GM18858 (cell line): Measurements from ENCODE around the gene CLSTN2.

Source experiments
- ATAC-seq: cut with Tn5 transposase; IDR thresholded peaks from one replicate; pipeline ENCODE4 v1.9.1; 2021; ENCODE audit not compliant: unreplicated experiment

CLSTN2 gene

GRCh38 chr3:140273542-140274195, 338.7 kb downstream of the CLSTN2 start:
- ATAC-seq, result no peak

GRCh38 chr3:140274429-140274828, 339.4 kb downstream of the CLSTN2 start:
- no peak for ATAC-seq

GRCh38 chr3:140276703-140277102, 341.7 kb downstream of the CLSTN2 start:
- ATAC-seq, result no peak

- ATAC-seq, result no peak
These were observed 342.9 kb downstream of the CLSTN2 start for GRCh38 chr3:140277886-140278285.

- ATAC-seq, result no peak
These were observed 349.4 kb downstream of the CLSTN2 start for GRCh38 chr3:140284372-140284771.

GRCh38 chr3:140285380-140285779, 350.4 kb downstream of the CLSTN2 start:
- no peak for ATAC-seq

GRCh38 chr3:140288595-140288994, 353.6 kb downstream of the CLSTN2 start:
- no peak for ATAC-seq

- no peak for ATAC-seq
These were observed 355.1 kb downstream of the CLSTN2 start for GRCh38 chr3:140290105-140290504.

- ATAC-seq, result no peak
These were observed 357.2 kb downstream of the CLSTN2 start for GRCh38 chr3:140292170-140292569.

GRCh38 chr3:140292684-140293083, 357.7 kb downstream of the CLSTN2 start:
- ATAC-seq, result no peak

- no peak for ATAC-seq
These were observed 359.1 kb downstream of the CLSTN2 start for GRCh38 chr3:140294058-140294457.

GRCh38 chr3:140296796-140297352, 361.9 kb downstream of the CLSTN2 start:
- no peak for ATAC-seq

GRCh38 chr3:140298043-140298442, 363.1 kb downstream of the CLSTN2 start:
- no peak for ATAC-seq

- no peak for ATAC-seq
These were observed 363.6 kb downstream of the CLSTN2 start for GRCh38 chr3:140298569-140299070.

- no peak for ATAC-seq
These were observed 368.9 kb downstream of the CLSTN2 start for GRCh38 chr3:140303875-140304274.

GRCh38 chr3:140308535-140308934, 373.6 kb downstream of the CLSTN2 start:
- ATAC-seq, result no peak

GRCh38 chr3:140311428-140311827, 376.4 kb downstream of the CLSTN2 start:
- no peak for ATAC-seq

GRCh38 chr3:140315955-140316354, 381.0 kb downstream of the CLSTN2 start:
- no peak for ATAC-seq

GRCh38 chr3:140316466-140316865, 381.5 kb downstream of the CLSTN2 start:
- no peak for ATAC-seq

- no peak for ATAC-seq
These were observed 381.9 kb downstream of the CLSTN2 start for GRCh38 chr3:140316868-140317400.

- no peak for ATAC-seq
These were observed 384.8 kb downstream of the CLSTN2 start for GRCh38 chr3:140319739-140320138.

- no peak for ATAC-seq
These were observed 388.6 kb downstream of the CLSTN2 start for GRCh38 chr3:140323561-140323960.
